ENCODE measurements around the gene FAM241B. TPM values are rescaled to one million over a fixed set of nuclear protein-coding genes. Genes with fewer than 3 reads are reported as not detected.

FAM241B gene
- total RNA-seq, 1 donor from 2014 or later, result 2.6 TPM

GRCh38 chr10:69657866-69658265, 27.8 kb downstream of the FAM241B start:
- Histone ChIP-seq H3K4me3 (ENCODE audit: low read depth, low read length) (no peak overlapping the region), H3K36me3 (ENCODE audit: control insufficient read depth, insufficient read depth, low read length) (no peaks in the 10 kb centered on the region), H3K27me3 (ENCODE audit: control insufficient read depth, insufficient read depth, low read length) (peaks cover 16% of the 10 kb centered on the region)
- no peak for FAIRE-seq
- no peak for DNase-seq (ENCODE audit: low read depth)
- no peak for TF ChIP-seq CTCF (IDR thresholded peaks at IDR 0.05; ENCODE audit: insufficient read depth, low read length, severe bottlenecking)

- Histone ChIP-seq H3K4me3 (ENCODE audit: low read depth, low read length) (no peak overlapping the region), H3K27me3 (ENCODE audit: control insufficient read depth, insufficient read depth, low read length) (peaks cover 19% of the 10 kb centered on the region), H3K36me3 (ENCODE audit: control insufficient read depth, insufficient read depth, low read length) (no peaks in the 10 kb centered on the region)
- DNase-seq (ENCODE audit: low read depth) (no peak), FAIRE-seq (peak; percentile 70)
- TF ChIP-seq CTCF (IDR thresholded peaks at IDR 0.05; ENCODE audit: insufficient read depth, low read length, severe bottlenecking), result no peak
These were observed 29.4 kb downstream of the FAM241B start for GRCh38 chr10:69659241-69660038.

GRCh38 chr10:69660296-69660695, 30.2 kb downstream of the FAM241B start:
- no peaks in the 10 kb centered on the region for H3K36me3 ChIP-seq (ENCODE audit: control insufficient read depth, insufficient read depth, low read length)
- FAIRE-seq (no peak), DNase-seq (ENCODE audit: low read depth) (no peak)
- H3K4me3 ChIP-seq (ENCODE audit: low read depth, low read length), result no peak overlapping the region
- H3K27me3 ChIP-seq (ENCODE audit: control insufficient read depth, insufficient read depth, low read length), result peaks cover 22% of the 10 kb centered on the region
- no peak for TF ChIP-seq CTCF (IDR thresholded peaks at IDR 0.05; ENCODE audit: insufficient read depth, low read length, severe bottlenecking)

GRCh38 chr10:69661414-69662172, 31.5 kb downstream of the FAM241B start:
- Histone ChIP-seq H3K4me3 (ENCODE audit: low read depth, low read length) (no peak overlapping the region), H3K27me3 (ENCODE audit: control insufficient read depth, insufficient read depth, low read length) (peaks cover 21% of the 10 kb centered on the region), H3K36me3 (ENCODE audit: control insufficient read depth, insufficient read depth, low read length) (no peaks in the 10 kb centered on the region)
- FAIRE-seq, result no peak
- no peak for TF ChIP-seq CTCF (IDR thresholded peaks at IDR 0.05; ENCODE audit: insufficient read depth, low read length, severe bottlenecking)
- no peak for DNase-seq (ENCODE audit: low read depth)

- TF ChIP-seq CTCF (IDR thresholded peaks at IDR 0.05; ENCODE audit: insufficient read depth, low read length, severe bottlenecking), result no peak
- FAIRE-seq, result no peak
- Histone ChIP-seq H3K27me3 (ENCODE audit: control insufficient read depth, insufficient read depth, low read length) (peaks cover 20% of the 10 kb centered on the region), H3K36me3 (ENCODE audit: control insufficient read depth, insufficient read depth, low read length) (no peaks in the 10 kb centered on the region), H3K4me3 (ENCODE audit: low read depth, low read length) (no peak overlapping the region)
- no peak for DNase-seq (ENCODE audit: low read depth)
These were observed 32.3 kb downstream of the FAM241B start for GRCh38 chr10:69662173-69662877.

Measured in bronchial epithelial cell (primary cell).